ENCODE data around the gene TCAP.

TCAP gene

GRCh38 chr17:39672522-39673334 is 7.6 kb downstream of the TCAP start:
- no peak overlapping the region for H3K27ac ChIP-seq (ENCODE audit: low read length)
- no peak overlapping the region for H2AFZ ChIP-seq (ENCODE audit: low read depth, low read length)
- H3K27me3 ChIP-seq (ENCODE audit: low read depth, low read length), result no peaks in the 10 kb centered on the region
- peak overlapping the region; percentile 74 for H3K4me2 ChIP-seq (ENCODE audit: low read length)
- H3K9ac ChIP-seq (ENCODE audit: low read length), result no peak overlapping the region
- no peaks in the 10 kb centered on the region for H3K36me3 ChIP-seq (replicated peaks; ENCODE audit: low read depth, low read length)
- TF ChIP-seq CTCF (IDR thresholded peaks at IDR 0.05; ENCODE audit: low read depth, low read length), result no peak
- TF ChIP-seq EZH2phosphoT487 (IDR thresholded peaks at IDR 0.05; ENCODE audit: low read depth), result no peak
- no peaks in the 10 kb centered on the region for H3K79me2 ChIP-seq (ENCODE audit: low read length)
- H3K9me3 ChIP-seq (ENCODE audit: insufficient read depth, low read length), result no peaks in the 10 kb centered on the region
- peaks cover 19% of the 10 kb centered on the region for H3K4me1 ChIP-seq (ENCODE audit: low read length)
- no peak overlapping the region for H3K4me3 ChIP-seq (ENCODE audit: low read length)
- no peaks in the 10 kb centered on the region for H4K20me1 ChIP-seq (ENCODE audit: insufficient read depth, low read length)

- TF ChIP-seq EZH2phosphoT487 (IDR thresholded peaks at IDR 0.05; ENCODE audit: low read depth), result no peak
- TF ChIP-seq CTCF (IDR thresholded peaks at IDR 0.05; ENCODE audit: low read depth, low read length), result no peak
- peaks cover 18% of the 10 kb centered on the region for H3K4me1 ChIP-seq (ENCODE audit: low read length)
- H2AFZ ChIP-seq (ENCODE audit: low read depth, low read length), result no peak overlapping the region
- H3K27ac ChIP-seq (ENCODE audit: low read length), result no peak overlapping the region
- H3K27me3 ChIP-seq (ENCODE audit: low read depth, low read length), result no peaks in the 10 kb centered on the region
- H3K9me3 ChIP-seq (ENCODE audit: insufficient read depth, low read length), result no peaks in the 10 kb centered on the region
- no peaks in the 10 kb centered on the region for H3K36me3 ChIP-seq (replicated peaks; ENCODE audit: low read depth, low read length)
- no peak overlapping the region for H3K4me3 ChIP-seq (ENCODE audit: low read length)
- no peaks in the 10 kb centered on the region for H4K20me1 ChIP-seq (ENCODE audit: insufficient read depth, low read length)
- no peak overlapping the region for H3K4me2 ChIP-seq (ENCODE audit: low read length)
- no peak overlapping the region for H3K9ac ChIP-seq (ENCODE audit: low read length)
- no peaks in the 10 kb centered on the region for H3K79me2 ChIP-seq (ENCODE audit: low read length)
Measured at GRCh38 chr17:39673335-39674081, 8.4 kb downstream of the TCAP start.

- Histone ChIP-seq H4K20me1 (ENCODE audit: insufficient read depth, low read length) (no peaks in the 10 kb centered on the region), H3K27ac (ENCODE audit: low read length) (no peak overlapping the region), H3K9ac (ENCODE audit: low read length) (no peak overlapping the region), H3K36me3 (replicated peaks; ENCODE audit: low read depth, low read length) (no peaks in the 10 kb centered on the region), H3K4me1 (ENCODE audit: low read length) (peaks cover 15% of the 10 kb centered on the region), H3K4me3 (ENCODE audit: low read length) (no peak overlapping the region), H3K27me3 (ENCODE audit: low read depth, low read length) (no peaks in the 10 kb centered on the region), H3K4me2 (ENCODE audit: low read length) (no peak overlapping the region), H3K79me2 (ENCODE audit: low read length) (no peaks in the 10 kb centered on the region), H2AFZ (ENCODE audit: low read depth, low read length) (no peak overlapping the region), H3K9me3 (ENCODE audit: insufficient read depth, low read length) (no peaks in the 10 kb centered on the region)
- TF ChIP-seq EZH2phosphoT487 (IDR thresholded peaks at IDR 0.05; ENCODE audit: low read depth) (no peak), CTCF (IDR thresholded peaks at IDR 0.05; ENCODE audit: low read depth, low read length) (no peak)
Measured at GRCh38 chr17:39674179-39674578, 9.0 kb downstream of the TCAP start.

- Histone ChIP-seq H3K36me3 (replicated peaks; ENCODE audit: low read depth, low read length) (no peaks in the 10 kb centered on the region), H2AFZ (ENCODE audit: low read depth, low read length) (no peak overlapping the region), H3K4me2 (ENCODE audit: low read length) (no peak overlapping the region), H3K9ac (ENCODE audit: low read length) (no peak overlapping the region), H3K27ac (ENCODE audit: low read length) (no peak overlapping the region), H3K4me1 (ENCODE audit: low read length) (peaks cover 15% of the 10 kb centered on the region), H3K79me2 (ENCODE audit: low read length) (no peaks in the 10 kb centered on the region), H3K4me3 (ENCODE audit: low read length) (no peak overlapping the region), H3K27me3 (ENCODE audit: low read depth, low read length) (no peaks in the 10 kb centered on the region), H4K20me1 (ENCODE audit: insufficient read depth, low read length) (no peaks in the 10 kb centered on the region), H3K9me3 (ENCODE audit: insufficient read depth, low read length) (no peaks in the 10 kb centered on the region)
- TF ChIP-seq CTCF (IDR thresholded peaks at IDR 0.05; ENCODE audit: low read depth, low read length), result no peak
- TF ChIP-seq EZH2phosphoT487 (IDR thresholded peaks at IDR 0.05; ENCODE audit: low read depth), result no peak
Measured at GRCh38 chr17:39674702-39675389, 9.7 kb downstream of the TCAP start.

Data from OCI-LY3 (cell line).